OCI-LY3 (cell line): ENCODE results near the gene BUD13.

ENCODE experiments used
- H2AFZ ChIP-seq: fragments of 200-600, 300-600 bp; shearing (Covaris generic); 2 replicates; pipeline ENCODE4 v1.6.0; 2014; ENCODE audit warnings: antibody characterized with exemption, low read depth, low read length
- H3K27ac ChIP-seq: fragments of 200-600, 300-600 bp; sonication (generic); 2 replicates; pipeline ENCODE4 v1.5.1; 2014; ENCODE audit warnings: mild to moderate bottlenecking, low read length, moderate library complexity, mixed read lengths
- H3K27me3 ChIP-seq: fragments of 200-600, 300-600 bp; sonication (generic); 2 replicates; pipeline ENCODE4 v1.6.1; 2014; ENCODE audit warnings: low read depth, low read length, mixed read lengths
- H3K36me3 ChIP-seq: fragments of 200-600, 300-600 bp; sonication (generic); replicated peaks from 2 replicates; pipeline ENCODE3; 2014; ENCODE audit warnings: low read depth, low read length, mixed read lengths
- H3K4me1 ChIP-seq: fragments of 300-600, 200-600 bp; sonication (generic); 2 replicates; pipeline ENCODE4 v1.6.1; 2014; ENCODE audit warnings: low read length, mixed read lengths
- H3K4me2 ChIP-seq: fragments of 200-600, 300-600 bp; sonication (generic); 2 replicates; pipeline ENCODE4 v1.6.1; 2014; ENCODE audit warnings: low read length, mixed read lengths
- H3K4me3 ChIP-seq: fragments of 300-600, 200-600 bp; sonication (generic); 2 replicates; pipeline ENCODE4 v1.5.1; 2014; ENCODE audit warnings: antibody characterized with exemption, mild to moderate bottlenecking, low read length, moderate library complexity
- H3K79me2 ChIP-seq: fragments of 300-600, 200-600 bp; shearing (Covaris generic); 2 replicates; pipeline ENCODE4 v1.6.1; 2014; ENCODE audit warnings: mild to moderate bottlenecking, low read length, mixed read lengths
- H3K9ac ChIP-seq: fragments of 300-600, 200-600 bp; shearing (Covaris generic); 2 replicates; pipeline ENCODE4 v1.6.0; 2014; ENCODE audit warnings: mild to moderate bottlenecking, low read length, moderate library complexity
- H3K9me3 ChIP-seq: fragments of 200-600, 300-600 bp; shearing (Covaris generic); 2 replicates; pipeline ENCODE4 v1.6.1; 2014; ENCODE audit warnings: low read length, mixed read lengths; ENCODE audit not compliant: insufficient read depth
- H4K20me1 ChIP-seq: fragments of 200-600, 300-600 bp; sonication (generic); 2 replicates; pipeline ENCODE4 v1.6.1; 2016; ENCODE audit warnings: low read length, mixed read lengths; ENCODE audit not compliant: insufficient read depth
- CTCF ChIP-seq: fragments of 200-600, 300-600 bp; sonication (generic); IDR thresholded peaks from 2 replicates; pipeline ENCODE4 v1.5.1; 2014; ENCODE audit warnings: antibody characterized with exemption, low read length, low read depth
- EZH2phosphoT487 ChIP-seq: fragments of 200-600 bp; shearing (Covaris generic); IDR thresholded peaks from 2 replicates; pipeline ENCODE4 v1.6.1; 2018; ENCODE audit warnings: antibody characterized with exemption, mixed run types, low read depth

The BUD13 gene

GRCh38 chr11:116700586-116701220 lies 72.1 kb downstream of the BUD13 start:
- Histone ChIP-seq H3K27me3 (peaks cover 5% of the 10 kb centered on the region; the same call in 1 of the 2 replicates), H3K36me3 (no peaks in the 10 kb centered on the region), H4K20me1 (no peaks in the 10 kb centered on the region), H3K4me3 (no peak overlapping the region), H3K9me3 (no peaks in the 10 kb centered on the region), H3K27ac (no peak overlapping the region), H3K4me2 (no peak overlapping the region), H3K79me2 (no peaks in the 10 kb centered on the region), H2AFZ (no peak overlapping the region), H3K9ac (no peak overlapping the region), H3K4me1 (no peaks in the 10 kb centered on the region)
- TF ChIP-seq CTCF (no peak), EZH2phosphoT487 (no peak)
